OCI-M2 (cell line): ENCODE data around the gene MYO3B.
A peak's percentile ranks its signal among the peaks of the same experiment; 100 is the strongest.

Experiments used
- DNase-seq: peaks from one replicate; lab custom pipeline; 2025; ENCODE audit not compliant: unreplicated experiment; lab: John Stamatoyannopoulos, UW

The MYO3B gene

GRCh38 chr2:170362871-170363631 is 185.1 kb downstream of the MYO3B start:
- peak; percentile 42 for DNase-seq

GRCh38 chr2:170365003-170365402 is 187.1 kb downstream of the MYO3B start:
- no peak for DNase-seq

- DNase-seq: no peak
These were observed 187.7 kb downstream of the MYO3B start for GRCh38 chr2:170365686-170366085.

GRCh38 chr2:170368370-170368769 is 190.4 kb downstream of the MYO3B start:
- DNase-seq: no peak

- DNase-seq: no peak
These were observed 191.3 kb downstream of the MYO3B start for GRCh38 chr2:170369228-170369627.

- no peak for DNase-seq
These were observed 191.9 kb downstream of the MYO3B start for GRCh38 chr2:170369894-170370293.

GRCh38 chr2:170371231-170371998 is 193.5 kb downstream of the MYO3B start:
- no peak for DNase-seq

GRCh38 chr2:170375192-170375591 is 197.2 kb downstream of the MYO3B start:
- DNase-seq: no peak

- DNase-seq: no peak
These were observed 199.7 kb downstream of the MYO3B start for GRCh38 chr2:170377500-170378207.

GRCh38 chr2:170380267-170380666 is 202.3 kb downstream of the MYO3B start:
- no peak for DNase-seq

GRCh38 chr2:170381678-170382077 is 203.7 kb downstream of the MYO3B start:
- no peak for DNase-seq

GRCh38 chr2:170386554-170386953 is 208.6 kb downstream of the MYO3B start:
- DNase-seq: no peak

- no peak for DNase-seq
These were observed 213.1 kb downstream of the MYO3B start for GRCh38 chr2:170391018-170391417.

GRCh38 chr2:170391697-170392096 is 213.8 kb downstream of the MYO3B start:
- no peak for DNase-seq

- no peak for DNase-seq
These were observed 216.0 kb downstream of the MYO3B start for GRCh38 chr2:170393861-170394498.

- DNase-seq: no peak
These were observed 216.9 kb downstream of the MYO3B start for GRCh38 chr2:170394641-170395387.

- peak; percentile 17 for DNase-seq
These were observed 219.0 kb downstream of the MYO3B start for GRCh38 chr2:170396799-170397459.

- no peak for DNase-seq
These were observed 223.2 kb downstream of the MYO3B start for GRCh38 chr2:170401187-170401586.

GRCh38 chr2:170404846-170405245 is 226.9 kb downstream of the MYO3B start:
- DNase-seq: no peak

- no peak for DNase-seq
These were observed 227.4 kb downstream of the MYO3B start for GRCh38 chr2:170405326-170405725.
